HepG2 (cell line): ENCODE data around the gene FETUB. TPM values are rescaled to one million over a fixed set of nuclear protein-coding genes. Genes with fewer than 3 reads are reported as not detected.

ENCODE experiments used
- CERS6 ChIP-seq: sonication (generic); formaldehyde crosslinking; IDR thresholded peaks from 2 replicates; pipeline ENCODE4 v1.5.0; 2020; ENCODE audit warnings: missing genetic modification reagents
- HNRNPH1 ChIP-seq: fragments of 200-400 bp; formaldehyde crosslinking; optimal IDR thresholded peaks from 2 replicates; pipeline ENCODE3; 2017; ENCODE audit warnings: mild to moderate bottlenecking, low read depth, low read length
- KIAA2018 ChIP-seq: sonication (generic); formaldehyde crosslinking; IDR thresholded peaks from 2 replicates; pipeline ENCODE4 v1.5.0; 2020; ENCODE audit warnings: mild to moderate bottlenecking, missing genetic modification reagents, borderline replicate concordance
- NKX3-1 ChIP-seq: sonication (generic); formaldehyde crosslinking; IDR thresholded peaks from 2 replicates; pipeline ENCODE4 v1.5.0; 2020; ENCODE audit warnings: missing genetic modification reagents
- SOX5 ChIP-seq: IDR thresholded peaks from 2 replicates; pipeline ENCODE4 v1.6.1; 2016; ENCODE audit warnings: borderline replicate concordance
- XRCC5 ChIP-seq: fragments of 200-400 bp; formaldehyde crosslinking; optimal IDR thresholded peaks from 2 replicates; pipeline ENCODE3; 2017; ENCODE audit warnings: mild to moderate bottlenecking, low read length
- ZNF180 ChIP-seq: sonication (generic); formaldehyde crosslinking; IDR thresholded peaks from 2 replicates; pipeline ENCODE4 v1.4.0; 2020; ENCODE audit warnings: low read depth, missing genetic modification reagents, borderline replicate concordance
- ZNF44 ChIP-seq: sonication (generic); formaldehyde crosslinking; IDR thresholded peaks from 2 replicates; pipeline ENCODE4 v1.5.1; 2020; ENCODE audit warnings: mild to moderate bottlenecking, missing genetic modification reagents
- ZNF496 ChIP-seq: sonication (generic); formaldehyde crosslinking; IDR thresholded peaks from 2 replicates; pipeline ENCODE4 v1.8.1; 2023; ENCODE audit warnings: mild to moderate bottlenecking, moderate library complexity, missing genetic modification reagents; ENCODE audit not compliant: insufficient replicate concordance
- ZNF550 ChIP-seq: sonication (generic); formaldehyde crosslinking; IDR thresholded peaks from 2 replicates; pipeline ENCODE4 v1.4.0; 2020; ENCODE audit warnings: mild to moderate bottlenecking, missing genetic modification reagents, borderline replicate concordance
- ZNF713 ChIP-seq: sonication (generic); formaldehyde crosslinking; IDR thresholded peaks from 2 replicates; pipeline ENCODE4 v1.4.0; 2020; ENCODE audit warnings: mild to moderate bottlenecking, missing genetic modification reagents
- polyA plus RNA-seq, 8 experiments: library from polyadenylated mRNA; depleted of rRNA in 3 of 8; stranded (reverse) in 7 of 8; unstranded in 1 of 8; fragments of >200 nt; fragmentation: Illumina TruSeq in 4 of 8; extraction: Trizol in 4 of 8; gene quantifications; 2 replicates each; pipeline versions ENCODE4 v1.2.1 to v1.2.3, GENCODE V29; 2011 to 2016; ENCODE audit warnings: low read depth in 4 of 8, missing spikeins in 1 of 8, mixed read lengths in 1 of 8; ENCODE audit not compliant: insufficient read depth in 1 of 8
- total RNA-seq, 5 experiments: library from RNA; depleted of rRNA; stranded (reverse); fragments of >200 nt; fragmentation: Illumina TruSeq; extraction: Trizol; gene quantifications; 2 replicates each; pipeline ENCODE4 v1.2.3, GENCODE V29; 2016; ENCODE audit warnings: low read depth in 1 of 5
- TF ChIP-seq, protein P1 (sequence below): sonication (generic); formaldehyde crosslinking; IDR thresholded peaks from one replicate; pipeline ENCODE4 v1.5.1; 2020; ENCODE audit warnings: mild to moderate bottlenecking, missing genetic modification reagents; ENCODE audit errors: not compliant biosample characterization

The FETUB gene
- total and polyA plus RNA-seq, 2 of the 13 experiments (the other 11 are each of a cell fraction or from before 2014, with no cell fraction given), result 2.1 to 4.4 TPM

DNA sequence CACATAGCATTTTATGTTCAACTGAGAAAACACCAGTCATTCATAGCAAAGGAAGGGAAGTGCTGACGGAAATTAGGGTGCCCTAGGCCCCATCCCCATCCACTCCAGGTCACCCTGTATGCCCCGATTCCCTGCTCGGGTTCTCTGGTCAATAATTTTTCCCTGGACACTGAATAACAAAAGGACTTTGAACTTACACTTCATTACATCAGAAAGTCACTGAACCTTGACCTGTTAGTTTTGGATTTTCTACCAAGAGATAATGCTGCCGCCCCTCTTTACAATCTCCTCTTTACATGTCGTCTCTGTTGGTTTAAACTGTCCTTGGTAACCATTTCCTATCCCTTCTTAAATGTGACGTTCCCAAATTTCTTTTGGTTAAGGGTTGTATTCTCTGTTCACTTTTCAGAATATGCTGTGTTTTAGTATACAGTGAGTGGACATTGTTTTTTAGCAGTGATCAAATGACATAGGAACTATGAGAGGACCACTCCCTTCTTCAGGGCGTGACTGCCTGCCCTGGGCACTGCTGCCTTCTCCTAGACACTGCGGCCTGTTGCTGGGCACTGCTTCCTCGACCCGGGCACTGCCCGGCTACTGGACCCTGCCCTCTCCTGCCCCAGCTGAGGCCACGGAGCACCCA is 40.9 kb upstream of the FETUB start (continued):
- TF ChIP-seq NKX3-1 (CRISPR knock-in tag) (no peak), ZNF550 (CRISPR knock-in tag) (no peak), HNRNPH1 (no peak), XRCC5 (no peak), ZNF44 (no peak), ZNF180 (CRISPR knock-in tag) (no peak), SOX5 (CRISPR knock-in tag) (peak; percentile 85), ZNF713 (CRISPR knock-in tag) (no peak), KIAA2018 (no peak), CERS6 (CRISPR knock-in tag) (no peak), ZNF496 (CRISPR knock-in tag) (no peak)
- TF ChIP-seq, protein P1, sequence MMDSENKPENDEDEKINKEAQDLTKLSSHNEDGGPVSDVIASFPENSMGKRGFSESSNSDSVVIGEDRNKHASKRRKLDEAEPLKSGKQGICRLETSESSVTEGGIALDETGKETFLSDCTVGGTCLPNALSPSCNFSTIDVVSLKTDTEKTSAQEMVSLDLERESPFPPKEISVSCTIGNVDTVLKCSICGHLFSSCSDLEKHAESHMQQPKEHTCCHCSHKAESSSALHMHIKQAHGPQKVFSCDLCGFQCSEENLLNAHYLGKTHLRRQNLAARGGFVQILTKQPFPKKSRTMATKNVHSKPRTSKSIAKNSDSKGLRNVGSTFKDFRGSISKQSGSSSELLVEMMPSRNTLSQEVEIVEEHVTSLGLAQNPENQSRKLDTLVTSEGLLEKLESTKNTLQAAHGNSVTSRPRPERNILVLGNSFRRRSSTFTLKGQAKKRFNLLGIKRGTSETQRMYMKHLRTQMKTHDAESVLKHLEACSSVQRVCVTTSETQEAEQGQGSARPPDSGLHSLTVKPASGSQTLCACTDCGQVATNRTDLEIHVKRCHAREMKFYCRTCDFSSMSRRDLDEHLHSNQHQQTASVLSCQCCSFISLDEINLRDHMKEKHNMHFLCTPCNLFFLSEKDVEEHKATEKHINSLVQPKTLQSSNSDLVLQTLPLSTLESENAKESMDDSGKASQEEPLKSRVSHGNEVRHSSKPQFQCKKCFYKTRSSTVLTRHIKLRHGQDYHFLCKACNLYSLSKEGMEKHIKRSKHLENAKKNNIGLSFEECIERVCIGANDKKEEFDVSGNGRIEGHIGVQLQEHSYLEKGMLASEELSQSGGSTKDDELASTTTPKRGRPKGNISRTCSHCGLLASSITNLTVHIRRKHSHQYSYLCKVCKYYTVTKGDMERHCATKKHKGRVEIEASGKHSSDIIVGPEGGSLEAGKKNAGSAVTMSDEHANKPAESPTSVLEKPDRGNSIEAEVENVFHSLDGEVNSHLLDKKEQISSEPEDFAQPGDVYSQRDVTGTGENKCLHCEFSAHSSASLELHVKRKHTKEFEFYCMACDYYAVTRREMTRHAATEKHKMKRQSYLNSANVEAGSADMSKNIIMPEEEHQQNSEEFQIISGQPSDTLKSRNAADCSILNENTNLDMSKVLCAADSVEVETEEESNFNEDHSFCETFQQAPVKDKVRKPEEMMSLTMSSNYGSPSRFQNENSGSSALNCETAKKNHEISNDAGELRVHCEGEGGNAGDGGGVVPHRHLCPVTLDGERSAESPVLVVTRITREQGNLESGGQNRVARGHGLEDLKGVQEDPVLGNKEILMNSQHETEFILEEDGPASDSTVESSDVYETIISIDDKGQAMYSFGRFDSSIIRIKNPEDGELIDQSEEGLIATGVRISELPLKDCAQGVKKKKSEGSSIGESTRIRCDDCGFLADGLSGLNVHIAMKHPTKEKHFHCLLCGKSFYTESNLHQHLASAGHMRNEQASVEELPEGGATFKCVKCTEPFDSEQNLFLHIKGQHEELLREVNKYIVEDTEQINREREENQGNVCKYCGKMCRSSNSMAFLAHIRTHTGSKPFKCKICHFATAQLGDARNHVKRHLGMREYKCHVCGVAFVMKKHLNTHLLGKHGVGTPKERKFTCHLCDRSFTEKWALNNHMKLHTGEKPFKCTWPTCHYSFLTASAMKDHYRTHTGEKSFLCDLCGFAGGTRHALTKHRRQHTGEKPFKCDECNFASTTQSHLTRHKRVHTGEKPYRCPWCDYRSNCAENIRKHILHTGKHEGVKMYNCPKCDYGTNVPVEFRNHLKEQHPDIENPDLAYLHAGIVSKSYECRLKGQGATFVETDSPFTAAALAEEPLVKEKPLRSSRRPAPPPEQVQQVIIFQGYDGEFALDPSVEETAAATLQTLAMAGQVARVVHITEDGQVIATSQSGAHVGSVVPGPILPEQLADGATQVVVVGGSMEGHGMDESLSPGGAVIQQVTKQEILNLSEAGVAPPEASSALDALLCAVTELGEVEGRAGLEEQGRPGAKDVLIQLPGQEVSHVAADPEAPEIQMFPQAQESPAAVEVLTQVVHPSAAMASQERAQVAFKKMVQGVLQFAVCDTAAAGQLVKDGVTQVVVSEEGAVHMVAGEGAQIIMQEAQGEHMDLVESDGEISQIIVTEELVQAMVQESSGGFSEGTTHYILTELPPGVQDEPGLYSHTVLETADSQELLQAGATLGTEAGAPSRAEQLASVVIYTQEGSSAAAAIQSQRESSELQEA (CRISPR knock-in tag), result no peak
